ENCODE data around the gene ZDHHC19.
"Not testable (repeated sequence)": the region's sequence is repeated elsewhere in the genome, so short reads cannot be mapped to it uniquely, and the experiment has no call there.

Gene ZDHHC19

GRCh38 chr3:196198771-196199753 lies 12.1 kb downstream of the ZDHHC19 start:
- no peak for DNase-seq

GRCh38 chr3:196198081-196198675 lies 13.0 kb downstream of the ZDHHC19 start:
- DNase-seq = no peak

GRCh38 chr3:196197524-196197923 lies 13.7 kb downstream of the ZDHHC19 start:
- no peak for DNase-seq

GRCh38 chr3:196195664-196196265 lies 15.4 kb downstream of the ZDHHC19 start:
- no peak for DNase-seq

GRCh38 chr3:196194542-196194915 lies 16.7 kb downstream of the ZDHHC19 start:
- DNase-seq = no peak

GRCh38 chr3:196193736-196194541 lies 17.3 kb downstream of the ZDHHC19 start:
- no peak for DNase-seq

- no peak for DNase-seq
Measured at GRCh38 chr3:196193133-196193735, 18.0 kb downstream of the ZDHHC19 start.

- DNase-seq = no peak
Measured at GRCh38 chr3:196192524-196193051, 18.6 kb downstream of the ZDHHC19 start.

- no peak for DNase-seq
Measured at GRCh38 chr3:196192036-196192523, 19.1 kb downstream of the ZDHHC19 start.

- no peak for DNase-seq
Measured at GRCh38 chr3:196189566-196190347, 21.4 kb downstream of the ZDHHC19 start.

- DNase-seq = no peak
Measured at GRCh38 chr3:196186651-196187573, 24.3 kb downstream of the ZDHHC19 start.

GRCh38 chr3:196184881-196185280 lies 26.3 kb downstream of the ZDHHC19 start:
- DNase-seq = no peak

GRCh38 chr3:196184169-196184432 lies 27.1 kb downstream of the ZDHHC19 start:
- DNase-seq = not testable (repeated sequence)

- no peak for DNase-seq
Measured at GRCh38 chr3:196181127-196181546, 30.1 kb downstream of the ZDHHC19 start.

GRCh38 chr3:196180346-196180745 lies 30.9 kb downstream of the ZDHHC19 start:
- DNase-seq = no peak

- DNase-seq = peak; percentile 73
Measured at GRCh38 chr3:196179380-196180308, 31.6 kb downstream of the ZDHHC19 start.

GRCh38 chr3:196178993-196179379 lies 32.2 kb downstream of the ZDHHC19 start:
- DNase-seq = no peak

GRCh38 chr3:196177967-196178366 lies 33.2 kb downstream of the ZDHHC19 start:
- DNase-seq = no peak

- DNase-seq = no peak
Measured at GRCh38 chr3:196177567-196177966, 33.6 kb downstream of the ZDHHC19 start.
